ENCODE results near the gene ALDH1L1.

Gene ALDH1L1

GRCh38 chr3:126180477-126181397, at the start of gene ALDH1L1:
TSS of gene ALDH1L1 (minus strand) at chr3:126180586. CDS start at chr3:126160979, 19,607 bp downstream.
- FAIRE-seq = no peak

GRCh38 chr3:126226374-126226773, 46.0 kb upstream of the ALDH1L1 start:
- FAIRE-seq = no peak

GRCh38 chr3:126216416-126216815, 36.0 kb upstream of the ALDH1L1 start:
- no peak for FAIRE-seq

- no peak for FAIRE-seq
Measured at GRCh38 chr3:126213379-126214028, 33.1 kb upstream of the ALDH1L1 start.

GRCh38 chr3:126212620-126213378, 32.4 kb upstream of the ALDH1L1 start:
- FAIRE-seq = no peak

GRCh38 chr3:126212250-126212619, 31.8 kb upstream of the ALDH1L1 start:
- FAIRE-seq = no peak

- FAIRE-seq = no peak
Measured at GRCh38 chr3:126211569-126211968, 31.2 kb upstream of the ALDH1L1 start.

GRCh38 chr3:126210606-126211005, 30.2 kb upstream of the ALDH1L1 start:
- FAIRE-seq = no peak

- FAIRE-seq = no peak
Measured at GRCh38 chr3:126209741-126210140, 29.4 kb upstream of the ALDH1L1 start.

GRCh38 chr3:126208606-126209256, 28.3 kb upstream of the ALDH1L1 start:
- FAIRE-seq = no peak

- FAIRE-seq = no peak
Measured at GRCh38 chr3:126208182-126208581, 27.8 kb upstream of the ALDH1L1 start.

- no peak for FAIRE-seq
Measured at GRCh38 chr3:126207166-126207565, 26.8 kb upstream of the ALDH1L1 start.

GRCh38 chr3:126205717-126206655, 25.6 kb upstream of the ALDH1L1 start:
- no peak for FAIRE-seq

- no peak for FAIRE-seq
Measured at GRCh38 chr3:126202680-126203079, 22.3 kb upstream of the ALDH1L1 start.

- no peak for FAIRE-seq
Measured at GRCh38 chr3:126202276-126202675, 21.9 kb upstream of the ALDH1L1 start.

- no peak for FAIRE-seq
Measured at GRCh38 chr3:126201168-126201567, 20.8 kb upstream of the ALDH1L1 start.

GRCh38 chr3:126200534-126200933, 20.1 kb upstream of the ALDH1L1 start:
- FAIRE-seq = no peak

- FAIRE-seq = no peak
Measured at GRCh38 chr3:126199256-126199655, 18.9 kb upstream of the ALDH1L1 start.

- no peak for FAIRE-seq
Measured at GRCh38 chr3:126197854-126198584, 17.6 kb upstream of the ALDH1L1 start.

- FAIRE-seq = no peak
Measured at GRCh38 chr3:126197343-126197742, 17.0 kb upstream of the ALDH1L1 start.

- peak; percentile 42 for FAIRE-seq
Measured at GRCh38 chr3:126194713-126195305, 14.4 kb upstream of the ALDH1L1 start.

Data from TTC549 (cell line).